Endodermal cell (in vitro differentiated cells): ENCODE measurements around the gene GSAP. TPM values are rescaled to one million over a fixed set of nuclear protein-coding genes. Genes with fewer than 3 reads are reported as not detected.

ENCODE experiments used
- DNase-seq: peaks from one replicate; pipeline ENCODE4 v3.0.0-alpha.2; 2017
- H3K27ac ChIP-seq: 2 replicates; pipeline ENCODE4 v1.5.1; 2013; ENCODE audit warnings: mild to moderate bottlenecking, low read depth, low read length, moderate library complexity
- H3K27me3 ChIP-seq: 2 replicates; pipeline ENCODE4 v1.6.1; 2013; ENCODE audit warnings: mild to moderate bottlenecking, low read length, moderate library complexity; ENCODE audit not compliant: insufficient read depth, control insufficient read depth, poor library complexity, severe bottlenecking
- H3K36me3 ChIP-seq: 2 replicates; pipeline ENCODE4 v1.7.0; 2013; ENCODE audit warnings: mild to moderate bottlenecking, low read length, moderate library complexity; ENCODE audit not compliant: control insufficient read depth, insufficient read depth
- H3K4me1 ChIP-seq: one replicate; pipeline ENCODE4 v1.7.0; 2013; ENCODE audit warnings: low read length; ENCODE audit not compliant: control insufficient read depth, insufficient read depth
- H3K4me3 ChIP-seq: 2 replicates; pipeline ENCODE4 v1.5.1; 2013; ENCODE audit warnings: mild to moderate bottlenecking, low read length, moderate library complexity
- H3K9ac ChIP-seq: 2 replicates; pipeline ENCODE4 v1.6.1; 2013; ENCODE audit warnings: mild to moderate bottlenecking, low read length, moderate library complexity; ENCODE audit not compliant: poor library complexity, severe bottlenecking; ENCODE audit errors: extremely low read depth
- H3K9me3 ChIP-seq: 2 replicates; pipeline ENCODE4 v1.6.1; 2013; ENCODE audit warnings: mild to moderate bottlenecking, low read length, moderate library complexity; ENCODE audit not compliant: control insufficient read depth
- H3K27ac Mint-ChIP-seq: 2 replicates; pipeline ENCODE4 v1.8.0; 2020; ENCODE audit warnings: mixed read lengths
- H3K27me3 Mint-ChIP-seq: 2 replicates; pipeline ENCODE4 v1.8.0; 2021; ENCODE audit warnings: mild to moderate bottlenecking, mixed read lengths; ENCODE audit not compliant: insufficient read depth
- H3K36me3 Mint-ChIP-seq: 2 replicates; pipeline ENCODE4 v1.8.0; 2020; ENCODE audit warnings: low read depth, mixed read lengths
- H3K4me1 Mint-ChIP-seq: 2 replicates; pipeline ENCODE4 v1.8.0; 2020; ENCODE audit warnings: mixed read lengths
- H3K4me3 Mint-ChIP-seq: 2 replicates; pipeline ENCODE4 v1.8.0; 2020; ENCODE audit warnings: mild to moderate bottlenecking, moderate library complexity, mixed read lengths
- H3K9me3 Mint-ChIP-seq: 2 replicates; pipeline ENCODE4 v1.8.0; 2020; ENCODE audit warnings: mild to moderate bottlenecking, mixed read lengths
- CTCF ChIP-seq: fragments of 200-600 bp; sonication (generic); conservative IDR thresholded peaks from 2 replicates; pipeline ENCODE4 v1.5.0; 2021; ENCODE audit warnings: antibody characterized with exemption, mild to moderate bottlenecking
- WGBS, 2 experiments: methylation state at CpG; one replicate each; pipeline versions ENCODE4 v1.1.5 to v1.1.7; 2013; ENCODE audit warnings: missing lambda C conversion rate in 2 of 2, mixed read lengths in 1 of 2; ENCODE audit not compliant: insufficient coverage in 1 of 2, insufficient read length in 1 of 2; 5-methylcytosine and 5-hydroxymethylcytosine counted together
- total RNA-seq, 2 donors: library from RNA; stranded (reverse); fragmentation: NEBNext Ultra II Directional in 1 of 2; extraction: Animal tissue kit (Norgen Biotek cat#: 25700) in 1 of 2; gene quantifications; 2 replicates in 1 of 2; 3 replicates in 1 of 2; pipeline ENCODE4 v1.2.1, GENCODE V29; 2021

The GSAP gene
- total RNA-seq, 2 donors from 2014 or later = 0.82 to 0.90 TPM

GRCh38 chr7:77402818-77403217, 13.3 kb downstream of the GSAP start:
- no peaks in the 10 kb centered on the region for H3K9me3 ChIP-seq
- no peak overlapping the region for H3K4me3 ChIP-seq
- WGBS, 2 experiments = 29 to 54% methylated on average over 1 of the region's 1 CpG
- no peaks in the 10 kb centered on the region for H3K9me3 Mint-ChIP-seq
- TF ChIP-seq CTCF = no peak
- no peak overlapping the region for H3K9ac ChIP-seq
- H3K4me3 Mint-ChIP-seq = no peak overlapping the region
- no peak overlapping the region for H3K27ac Mint-ChIP-seq
- no peak for DNase-seq
- H3K27ac ChIP-seq = no peak overlapping the region
- H3K27me3 ChIP-seq = peaks cover 5% of the 10 kb centered on the region
- peaks cover 21% of the 10 kb centered on the region for H3K27me3 Mint-ChIP-seq
- no peaks in the 10 kb centered on the region for H3K36me3 ChIP-seq
- H3K36me3 Mint-ChIP-seq = no peaks in the 10 kb centered on the region
- peaks cover 5% of the 10 kb centered on the region for H3K4me1 ChIP-seq
- no peaks in the 10 kb centered on the region for H3K4me1 Mint-ChIP-seq

- H3K9me3 Mint-ChIP-seq = no peaks in the 10 kb centered on the region
- no peaks in the 10 kb centered on the region for H3K36me3 Mint-ChIP-seq
- H3K9me3 ChIP-seq = no peaks in the 10 kb centered on the region
- peaks cover 21% of the 10 kb centered on the region for H3K27me3 Mint-ChIP-seq
- H3K4me3 ChIP-seq = no peak overlapping the region
- H3K4me1 Mint-ChIP-seq = no peaks in the 10 kb centered on the region
- no peak for TF ChIP-seq CTCF
- DNase-seq = no peak
- no peak overlapping the region for H3K27ac ChIP-seq
- H3K27me3 ChIP-seq = peaks cover 5% of the 10 kb centered on the region
- H3K27ac Mint-ChIP-seq = no peak overlapping the region
- no peak overlapping the region for H3K9ac ChIP-seq
- H3K4me1 ChIP-seq = no peaks in the 10 kb centered on the region
- WGBS, 2 experiments = 91% methylated on average over 2 of the region's 2 CpGs; no CpG with 5 or more reads in 1 of the 2 experiments
- H3K4me3 Mint-ChIP-seq = no peak overlapping the region
- H3K36me3 ChIP-seq = no peaks in the 10 kb centered on the region
Observed at GRCh38 chr7:77401002-77401401, 15.1 kb downstream of the GSAP start.

- no peak for DNase-seq
- Mint-ChIP-seq H3K27ac (no peak overlapping the region), H3K4me1 (peaks cover 4% of the 10 kb centered on the region), H3K27me3 (peaks cover 17% of the 10 kb centered on the region), H3K4me3 (no peak overlapping the region), H3K36me3 (no peaks in the 10 kb centered on the region), H3K9me3 (no peaks in the 10 kb centered on the region)
- H3K27ac ChIP-seq = no peak overlapping the region
- no peak overlapping the region for H3K4me3 ChIP-seq
- H3K4me1 ChIP-seq = no peaks in the 10 kb centered on the region
- H3K27me3 ChIP-seq = peaks cover under 1% of the 10 kb centered on the region
- no peak for TF ChIP-seq CTCF
- H3K36me3 ChIP-seq = no peaks in the 10 kb centered on the region
- H3K9me3 ChIP-seq = no peaks in the 10 kb centered on the region
- 88 to 100% methylated on average over 2 of the region's 2 CpGs for WGBS, 2 experiments
- H3K9ac ChIP-seq = no peak overlapping the region
Observed at GRCh38 chr7:77399816-77400215, 16.3 kb downstream of the GSAP start.
